WTC11 (cell line): ENCODE data around the gene AURKB. TPM values are rescaled to one million over a fixed set of nuclear protein-coding genes. Genes with fewer than 3 reads are reported as not detected.

Experiments
- ATAC-seq: fragments of 200-7000 bp; cut with Tn5 transposase; 2 replicates; pipeline ENCODE4 v1.10.0; 2021; ENCODE audit warnings: mild to moderate bottlenecking, moderate library complexity
- CTCF ChIA-PET: fragments of 300-600 bp; sonication (Branson Sonifier 250); formaldehyde crosslinking; loops from one replicate; lab custom pipeline; 2021; ENCODE audit warnings: antibody characterized with exemption; lab: Charles Lee
- POLR2A ChIA-PET: fragments of 350-600 bp; sonication (Branson Sonifier 250); formaldehyde crosslinking; loops from one replicate; lab custom pipeline; 2021; ENCODE audit warnings: antibody characterized with exemption; lab: Charles Lee
- DNase-seq: peaks from one replicate; pipeline ENCODE4 v3.0.0; 2021; ENCODE audit warnings: low spot score
- H3K27ac Mint-ChIP-seq: 2 replicates; pipeline ENCODE4 v1.8.0; 2021; ENCODE audit warnings: mixed read lengths
- H3K27me3 Mint-ChIP-seq: 2 replicates; pipeline ENCODE4 v1.8.0; 2021; ENCODE audit warnings: low read depth, mild to moderate bottlenecking, moderate library complexity, mixed read lengths
- H3K36me3 Mint-ChIP-seq: 2 replicates; pipeline ENCODE4 v1.8.0; 2021; ENCODE audit warnings: mixed read lengths
- H3K4me1 Mint-ChIP-seq: 2 replicates; pipeline ENCODE4 v1.8.0; 2022; ENCODE audit warnings: mixed read lengths
- H3K4me3 Mint-ChIP-seq: 2 replicates; pipeline ENCODE4 v1.8.0; 2021; ENCODE audit warnings: mild to moderate bottlenecking, moderate library complexity, mixed read lengths
- H3K9me3 Mint-ChIP-seq: 2 replicates; pipeline ENCODE4 v1.8.0; 2021; ENCODE audit warnings: mixed read lengths
- ATF3 ChIP-seq: sonication (generic); formaldehyde crosslinking; conservative IDR thresholded peaks from 2 replicates; pipeline ENCODE4 v1.8.1; 2022; ENCODE audit warnings: mild to moderate bottlenecking, missing genetic modification reagents
- HMGXB4 ChIP-seq: sonication (generic); formaldehyde crosslinking; IDR thresholded peaks from 2 replicates; pipeline ENCODE4 v1.8.1; 2023; ENCODE audit warnings: mild to moderate bottlenecking, moderate library complexity, missing genetic modification reagents
- IRF1 ChIP-seq: sonication (generic); formaldehyde crosslinking; IDR thresholded peaks from 2 replicates; pipeline ENCODE4 v1.8.0; 2023; ENCODE audit warnings: missing genetic modification reagents
- KAT7 ChIP-seq: sonication (generic); formaldehyde crosslinking; IDR thresholded peaks from 2 replicates; pipeline ENCODE4 v1.8.1; 2023; ENCODE audit warnings: missing genetic modification reagents, mild to moderate bottlenecking, borderline replicate concordance
- MAX ChIP-seq: sonication (generic); formaldehyde crosslinking; IDR thresholded peaks from 2 replicates; pipeline ENCODE4 v1.8.0; 2022; ENCODE audit warnings: mild to moderate bottlenecking, missing genetic modification reagents
- MYBL2 ChIP-seq: sonication (generic); formaldehyde crosslinking; IDR thresholded peaks from 2 replicates; pipeline ENCODE4 v1.8.1; 2023; ENCODE audit warnings: mild to moderate bottlenecking, moderate library complexity, missing genetic modification reagents
- NFATC4 ChIP-seq: fragments of 250-450 bp; sonication (Bioruptor Pico); IDR thresholded peaks from 2 replicates; pipeline ENCODE4 v1.9.0; 2021; ENCODE audit warnings: mild to moderate bottlenecking
- NFE2L1 ChIP-seq: sonication (generic); formaldehyde crosslinking; IDR thresholded peaks from 2 replicates; pipeline ENCODE4 v1.8.1; 2023; ENCODE audit warnings: missing genetic modification reagents
- NR3C1 ChIP-seq: sonication (generic); formaldehyde crosslinking; conservative IDR thresholded peaks from 2 replicates; pipeline ENCODE4 v1.8.1; 2023; ENCODE audit warnings: low read depth, mild to moderate bottlenecking, missing genetic modification reagents
- PREB ChIP-seq: sonication (generic); formaldehyde crosslinking; IDR thresholded peaks from 2 replicates; pipeline ENCODE4 v1.8.1; 2022; ENCODE audit warnings: mild to moderate bottlenecking, missing genetic modification reagents, moderate library complexity, borderline replicate concordance
- RORB ChIP-seq: fragments of 250-450 bp; sonication (Bioruptor Pico); IDR thresholded peaks from 2 replicates; pipeline ENCODE4 v1.9.0; 2021; ENCODE audit warnings: mild to moderate bottlenecking
- SOX15 ChIP-seq: fragments of 250-450 bp; sonication (Bioruptor Pico); IDR thresholded peaks from 2 replicates; pipeline ENCODE4 v1.9.0; 2021; ENCODE audit warnings: mild to moderate bottlenecking
- TCF7 ChIP-seq: sonication (generic); formaldehyde crosslinking; IDR thresholded peaks from 2 replicates; pipeline ENCODE4 v1.8.0; 2022; ENCODE audit warnings: mild to moderate bottlenecking, low read depth, missing genetic modification reagents, moderate library complexity
- TEAD1 ChIP-seq: sonication (generic); formaldehyde crosslinking; IDR thresholded peaks from 2 replicates; pipeline ENCODE4 v1.8.0; 2022; ENCODE audit warnings: mild to moderate bottlenecking, missing genetic modification reagents
- TEAD4 ChIP-seq: sonication (generic); formaldehyde crosslinking; IDR thresholded peaks from 2 replicates; pipeline ENCODE4 v1.8.0; 2022; ENCODE audit warnings: mild to moderate bottlenecking, missing genetic modification reagents
- TP53 ChIP-seq: sonication (generic); formaldehyde crosslinking; IDR thresholded peaks from 2 replicates; pipeline ENCODE4 v1.8.1; 2023; ENCODE audit warnings: mild to moderate bottlenecking, missing genetic modification reagents
- USF2 ChIP-seq: sonication (generic); formaldehyde crosslinking; IDR thresholded peaks from 2 replicates; pipeline ENCODE4 v1.8.1; 2023; ENCODE audit warnings: mild to moderate bottlenecking, missing genetic modification reagents, moderate library complexity
- ZBTB21 ChIP-seq: sonication (generic); formaldehyde crosslinking; IDR thresholded peaks from 2 replicates; pipeline ENCODE4 v1.8.1; 2023; ENCODE audit warnings: mild to moderate bottlenecking, missing genetic modification reagents, borderline replicate concordance
- ZNF532 ChIP-seq: fragments of 250-450 bp; sonication (Bioruptor Pico); IDR thresholded peaks from 2 replicates; pipeline ENCODE4 v1.9.0; 2021; ENCODE audit warnings: mild to moderate bottlenecking, borderline replicate concordance
- total RNA-seq: library from RNA; stranded (reverse); gene quantifications from 3 replicates; pipeline ENCODE4 v1.2.3, GENCODE V29; 2021
- TF ChIP-seq, protein P1 (sequence below): sonication (generic); formaldehyde crosslinking; IDR thresholded peaks from 2 replicates; pipeline ENCODE4 v1.8.0; 2022; ENCODE audit warnings: mild to moderate bottlenecking, missing genetic modification reagents
- TF ChIP-seq, protein P2 (sequence below): sonication (generic); formaldehyde crosslinking; IDR thresholded peaks from 2 replicates; pipeline ENCODE4 v1.8.1; 2023; ENCODE audit warnings: mild to moderate bottlenecking, missing genetic modification reagents

The AURKB gene
- total RNA-seq, 1 experiment from 2014 or later: 215 TPM

- TF ChIP-seq TCF7 (CRISPR knock-in tag) (no peak), HMGXB4 (CRISPR knock-in tag) (no peak), SOX15 (no peak), ZBTB21 (CRISPR knock-in tag) (no peak), MAX (CRISPR knock-in tag) (no peak), USF2 (no peak), TEAD1 (CRISPR knock-in tag) (no peak), NFE2L1 (CRISPR knock-in tag) (no peak), NR3C1 (no peak), NFATC4 (CRISPR knock-in tag) (no peak)
- TF ChIP-seq, protein P1, sequence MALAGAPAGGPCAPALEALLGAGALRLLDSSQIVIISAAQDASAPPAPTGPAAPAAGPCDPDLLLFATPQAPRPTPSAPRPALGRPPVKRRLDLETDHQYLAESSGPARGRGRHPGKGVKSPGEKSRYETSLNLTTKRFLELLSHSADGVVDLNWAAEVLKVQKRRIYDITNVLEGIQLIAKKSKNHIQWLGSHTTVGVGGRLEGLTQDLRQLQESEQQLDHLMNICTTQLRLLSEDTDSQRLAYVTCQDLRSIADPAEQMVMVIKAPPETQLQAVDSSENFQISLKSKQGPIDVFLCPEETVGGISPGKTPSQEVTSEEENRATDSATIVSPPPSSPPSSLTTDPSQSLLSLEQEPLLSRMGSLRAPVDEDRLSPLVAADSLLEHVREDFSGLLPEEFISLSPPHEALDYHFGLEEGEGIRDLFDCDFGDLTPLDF: no peak
- Mint-ChIP-seq H3K4me3 (no peak overlapping the region), H3K36me3 (peaks cover 59% of the 10 kb centered on the region), H3K27me3 (no peaks in the 10 kb centered on the region), H3K4me1 (peaks cover 8% of the 10 kb centered on the region), H3K27ac (no peak overlapping the region), H3K9me3 (no peaks in the 10 kb centered on the region)
- ChIA-PET CTCF (interaction anchor here (0.5 to 1.8 kb wide), 4 partner anchors 12 to 46 kb away, joined by 3 to 6 read pairs (median 4); no protein-coding TSS in a partner anchor), POLR2A (no interaction called here)
- ATAC-seq (no peak), DNase-seq (no peak)
Measured at GRCh38 chr17:8254881-8255280, 44.5 kb upstream of the AURKB start.

- no peak for ATAC-seq
- no peaks in the 10 kb centered on the region for H3K27me3 Mint-ChIP-seq
- TF ChIP-seq KAT7 (CRISPR knock-in tag): no peak
- no peak for TF ChIP-seq TEAD4 (CRISPR knock-in tag)
- TF ChIP-seq TCF7 (CRISPR knock-in tag): no peak
- TF ChIP-seq PREB: no peak
- no peak for TF ChIP-seq MYBL2 (CRISPR knock-in tag)
- no peak for TF ChIP-seq RORB
- no peak for TF ChIP-seq NFATC4 (CRISPR knock-in tag)
- TF ChIP-seq ZNF532 (CRISPR knock-in tag): no peak
- TF ChIP-seq, protein P2, sequence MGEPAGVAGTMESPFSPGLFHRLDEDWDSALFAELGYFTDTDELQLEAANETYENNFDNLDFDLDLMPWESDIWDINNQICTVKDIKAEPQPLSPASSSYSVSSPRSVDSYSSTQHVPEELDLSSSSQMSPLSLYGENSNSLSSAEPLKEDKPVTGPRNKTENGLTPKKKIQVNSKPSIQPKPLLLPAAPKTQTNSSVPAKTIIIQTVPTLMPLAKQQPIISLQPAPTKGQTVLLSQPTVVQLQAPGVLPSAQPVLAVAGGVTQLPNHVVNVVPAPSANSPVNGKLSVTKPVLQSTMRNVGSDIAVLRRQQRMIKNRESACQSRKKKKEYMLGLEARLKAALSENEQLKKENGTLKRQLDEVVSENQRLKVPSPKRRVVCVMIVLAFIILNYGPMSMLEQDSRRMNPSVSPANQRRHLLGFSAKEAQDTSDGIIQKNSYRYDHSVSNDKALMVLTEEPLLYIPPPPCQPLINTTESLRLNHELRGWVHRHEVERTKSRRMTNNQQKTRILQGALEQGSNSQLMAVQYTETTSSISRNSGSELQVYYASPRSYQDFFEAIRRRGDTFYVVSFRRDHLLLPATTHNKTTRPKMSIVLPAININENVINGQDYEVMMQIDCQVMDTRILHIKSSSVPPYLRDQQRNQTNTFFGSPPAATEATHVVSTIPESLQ (CRISPR knock-in tag): no peak
- TF ChIP-seq TP53 (CRISPR knock-in tag): no peak
- no peak for TF ChIP-seq ATF3 (CRISPR knock-in tag)
- no peak for TF ChIP-seq IRF1 (CRISPR knock-in tag)
- TF ChIP-seq ZBTB21 (CRISPR knock-in tag): no peak
Measured at GRCh38 chr17:8253801-8254200, 43.4 kb upstream of the AURKB start.

More at GRCh38 chr17:8253801-8254200, 43.4 kb upstream of the AURKB start:
- Mint-ChIP-seq H3K4me3 (no peak overlapping the region), H3K27ac (no peak overlapping the region), H3K36me3 (peaks cover 50% of the 10 kb centered on the region), H3K9me3 (no peaks in the 10 kb centered on the region), H3K4me1 (peaks cover 13% of the 10 kb centered on the region)
- no peak for DNase-seq
- ChIA-PET CTCF (interaction anchor here (1.0 to 1.7 kb wide), 2 partner anchors 30 to 47 kb away, joined by 4 read pairs; no protein-coding TSS in a partner anchor), POLR2A (no interaction called here)
